HepG2 (cell line): ENCODE results near the gene NKD2. TPM values are rescaled to one million over a fixed set of nuclear protein-coding genes. Genes with fewer than 3 reads are reported as not detected.

Source experiments
- ATAC-seq: fragments of 200-7000 bp; cut with Tn5 transposase; 3 replicates; pipeline ENCODE4 v1.9.1; 2020; ENCODE audit warnings: mild to moderate bottlenecking, moderate library complexity
- BruUV-seq: library from RNA; stranded (reverse); fragments of 400-500 nt; replicated peaks from 2 replicates; lab custom pipeline; 2021; lab: Mats Ljungman, UMichigan
- CTCF ChIA-PET: fragments of 300-600 bp; formaldehyde crosslinking; extraction: SDS; loops from one replicate; lab custom pipeline; 2021; ENCODE audit warnings: low total read pairs, inconsistent platforms, low intra/inter-chr PET ratio; lab: Yijun Ruan, JAX
- POLR2A ChIA-PET: fragments of 350-600 bp; sonication (Branson Sonifier 250); formaldehyde crosslinking; loops from one replicate; lab custom pipeline; 2020; ENCODE audit warnings: antibody characterized with exemption, inconsistent platforms; lab: Yijun Ruan, JAX
- DNase-seq: peaks from one replicate; pipeline ENCODE4 v3.0.0-alpha.2; 2015; ENCODE audit warnings: low spot score
- FAIRE-seq: peaks from 3 replicates; lab custom pipeline; 2011; peaks lifted over from hg19 to GRCh38; lab: Jason Lieb, UNC
- H2AFZ ChIP-seq: one replicate; pipeline ENCODE4 v1.6.1; 2011; ENCODE audit warnings: low read length, inconsistent platforms
- H3K27ac ChIP-seq: fragments of 300-600 bp; 3 replicates; pipeline ENCODE4 v1.8.0; 2011; ENCODE audit warnings: mixed run types, mild to moderate bottlenecking, mixed read lengths, low read length, inconsistent platforms; ENCODE audit not compliant: insufficient read depth; ENCODE audit errors: extremely low read length
- H3K27me3 ChIP-seq, 2 experiments: fragments of 200-600 bp in 1 of 2; 2 replicates in 1 of 2; 3 replicates in 1 of 2; pipeline versions ENCODE4 v1.6.0 to v1.8.0; 2011; ENCODE audit warnings: low read length in 2 of 2, mild to moderate bottlenecking in 2 of 2, moderate library complexity in 2 of 2, inconsistent platforms in 1 of 2; ENCODE audit not compliant: insufficient read depth in 2 of 2, control insufficient read depth in 1 of 2
- H3K36me3 ChIP-seq, 2 experiments: fragments of 200-600 bp in 1 of 2; replicated peaks in 1 of 2; 2 replicates in 1 of 2; 3 replicates in 1 of 2; pipeline versions ENCODE4 v1.5.1 to v1.8.0; 2011; ENCODE audit warnings: low read length in 2 of 2, inconsistent platforms in 1 of 2; ENCODE audit not compliant: insufficient read depth in 2 of 2, control insufficient read depth in 1 of 2
- H3K4me1 ChIP-seq: 2 replicates; pipeline ENCODE4 v1.5.1; 2012; ENCODE audit warnings: low read length, inconsistent platforms; ENCODE audit not compliant: insufficient read depth
- H3K4me2 ChIP-seq: 2 replicates; pipeline ENCODE4 v1.6.0; 2011; ENCODE audit warnings: low read depth, low read length, inconsistent platforms
- H3K4me3 ChIP-seq, 3 experiments: fragments of 200-600 bp in 1 of 3; sonication (generic), shearing (Covaris generic) in 1 of 3; replicated peaks in 1 of 3; 2 replicates each; pipeline ENCODE4 v1.5.1; 2011 to 2016; ENCODE audit warnings: low read length in 3 of 3, inconsistent platforms in 2 of 3, low read depth in 2 of 3, mild to moderate bottlenecking in 2 of 3, control low read depth in 1 of 3, mixed read lengths in 1 of 3; ENCODE audit not compliant: insufficient read depth in 1 of 3
- H3K79me2 ChIP-seq: one replicate; pipeline ENCODE4 v1.6.1; 2011; ENCODE audit warnings: low read length, inconsistent platforms; ENCODE audit not compliant: insufficient read depth
- H3K9ac ChIP-seq: 2 replicates; pipeline ENCODE4 v1.6.0; 2011; ENCODE audit warnings: mild to moderate bottlenecking, low read depth, low read length, inconsistent platforms; ENCODE audit not compliant: insufficient read depth
- H3K9me3 ChIP-seq: 2 replicates; pipeline ENCODE4 v1.5.1; 2012; ENCODE audit warnings: mild to moderate bottlenecking, low read length
- H4K20me1 ChIP-seq: 2 replicates; pipeline ENCODE4 v1.6.0; 2011; ENCODE audit warnings: inconsistent platforms, mild to moderate bottlenecking, low read length, moderate library complexity; ENCODE audit not compliant: insufficient read depth
- CHD4 ChIP-seq: fragments of 200-600 bp; sonication (generic); IDR thresholded peaks from 2 replicates; pipeline ENCODE4 v1.7.0; 2017; ENCODE audit warnings: mild to moderate bottlenecking, low read length, borderline replicate concordance
- ELF1 ChIP-seq: sonication (generic); formaldehyde crosslinking; IDR thresholded peaks from 2 replicates; pipeline ENCODE4 v1.4.0; 2020; ENCODE audit warnings: missing genetic modification reagents
- KAT7 ChIP-seq: IDR thresholded peaks from 2 replicates; pipeline ENCODE4 v1.6.1; 2018; ENCODE audit warnings: borderline replicate concordance, missing compliant biosample characterization
- LCORL ChIP-seq, 2 experiments: fragments of 450-650 bp in 1 of 2; sonication (generic) in 1 of 2; formaldehyde crosslinking in 1 of 2; IDR thresholded peaks; 2 replicates each; pipeline versions ENCODE4 v1.5.0 to v1.6.1; 2017 to 2020; ENCODE audit warnings: antibody characterized with exemption in 1 of 2, missing genetic modification reagents in 1 of 2
- MED8 ChIP-seq: sonication (generic); formaldehyde crosslinking; IDR thresholded peaks from 2 replicates; pipeline ENCODE4 v1.8.1; 2023; ENCODE audit warnings: mild to moderate bottlenecking, missing genetic modification reagents; ENCODE audit not compliant: insufficient replicate concordance
- MEIS1 ChIP-seq: sonication (generic); formaldehyde crosslinking; IDR thresholded peaks from 2 replicates; pipeline ENCODE4 v1.9.0; 2021; ENCODE audit warnings: mild to moderate bottlenecking, missing genetic modification reagents, moderate library complexity, borderline replicate concordance
- RERE ChIP-seq: IDR thresholded peaks from 2 replicates; pipeline ENCODE4 v1.6.1; 2016; ENCODE audit warnings: low read depth, missing genetic modification reagents, missing compliant biosample characterization
- ZC3H4 ChIP-seq: sonication (generic); formaldehyde crosslinking; IDR thresholded peaks from 2 replicates; pipeline ENCODE4 v1.4.0; 2020; ENCODE audit warnings: missing genetic modification reagents, borderline replicate concordance
- ZNF629 ChIP-seq: sonication (generic); formaldehyde crosslinking; conservative IDR thresholded peaks from 2 replicates; pipeline ENCODE4 v1.5.0; 2020; ENCODE audit warnings: missing genetic modification reagents
- ZNF777 ChIP-seq: sonication (generic); formaldehyde crosslinking; IDR thresholded peaks from 2 replicates; pipeline ENCODE4 v1.4.0; 2020; ENCODE audit warnings: missing genetic modification reagents
- ZNF788 ChIP-seq: sonication (generic); formaldehyde crosslinking; IDR thresholded peaks from 2 replicates; pipeline ENCODE4 v1.5.0; 2020; ENCODE audit warnings: mild to moderate bottlenecking, missing genetic modification reagents, borderline replicate concordance
- WGBS: methylation state at CpG from one replicate; pipeline ENCODE4 v1.1.6; 2017; ENCODE audit warnings: low lambda C conversion rate; 5-methylcytosine and 5-hydroxymethylcytosine counted together
- in situ Hi-C: cut with HindIII; loops from 2 replicates; pipeline ENCODE4 v1.10.0; 2017; ENCODE audit warnings: low pct_unique_long_range_greater_than_20kb; ENCODE audit not compliant: extremely low pct_ligation_motif_present
- intact Hi-C: fragments of 100-400 bp; cut with micrococcal nuclease; formaldehyde crosslinking; loops from one replicate; pipeline ENCODE4 v1.10.0; 2022; ENCODE audit not compliant: unreplicated experiment
- polyA plus RNA-seq, 8 experiments: library from polyadenylated mRNA; depleted of rRNA in 3 of 8; stranded (reverse) in 7 of 8; unstranded in 1 of 8; fragments of >200 nt; fragmentation: Illumina TruSeq in 4 of 8; extraction: Trizol in 4 of 8; gene quantifications; 2 replicates each; pipeline versions ENCODE4 v1.2.1 to v1.2.3, GENCODE V29; 2011 to 2016; ENCODE audit warnings: low read depth in 4 of 8, missing spikeins in 1 of 8, mixed read lengths in 1 of 8; ENCODE audit not compliant: insufficient read depth in 1 of 8
- total RNA-seq, 5 experiments: library from RNA; depleted of rRNA; stranded (reverse); fragments of >200 nt; fragmentation: Illumina TruSeq; extraction: Trizol; gene quantifications; 2 replicates each; pipeline ENCODE4 v1.2.3, GENCODE V29; 2016; ENCODE audit warnings: low read depth in 1 of 5
- TF ChIP-seq, protein P1 (sequence below): sonication (generic); formaldehyde crosslinking; IDR thresholded peaks from 2 replicates; pipeline ENCODE4 v1.5.0; 2020; ENCODE audit warnings: mild to moderate bottlenecking, missing genetic modification reagents

The NKD2 gene
- total and polyA plus RNA-seq, 2 of the 13 experiments (the other 11 are each of a cell fraction or from before 2014, with no cell fraction given): 0.53 to 0.82 TPM

- in situ Hi-C loops (no loop called here), intact Hi-C loops (no loop called here)
- Histone ChIP-seq H3K27ac (no peak overlapping the region), H3K4me1 (peaks cover 20% of the 10 kb centered on the region), H3K9ac (no peak overlapping the region), H3K79me2 (no peaks in the 10 kb centered on the region), H3K9me3 (no peaks in the 10 kb centered on the region), H3K4me2 (no peak overlapping the region), H3K36me3 (no peaks in the 10 kb centered on the region), H4K20me1 (no peaks in the 10 kb centered on the region), H3K4me3 (no peak overlapping the region), H2AFZ (no peak overlapping the region), H3K27me3 (peaks cover 9 to 41% of the 10 kb centered on the region in 2 experiments; a peak in 4 of 5 replicates)
- 11% methylated on average over 16 of the region's 16 CpGs for WGBS
- TF ChIP-seq ZNF629 (no peak), CHD4 (no peak), RERE (CRISPR knock-in tag) (no peak), MED8 (CRISPR knock-in tag) (no peak), ZC3H4 (no peak), LCORL (IDR thresholded peaks at IDR 0.05) (no peak), LCORL (CRISPR knock-in tag; IDR thresholded peaks at IDR 0.05) (no peak), ZNF777 (no peak), MEIS1 (CRISPR knock-in tag) (no peak), KAT7 (CRISPR knock-in tag) (no peak), ZNF788 (CRISPR knock-in tag) (no peak), ELF1 (CRISPR knock-in tag) (no peak)
- TF ChIP-seq, protein P1, sequence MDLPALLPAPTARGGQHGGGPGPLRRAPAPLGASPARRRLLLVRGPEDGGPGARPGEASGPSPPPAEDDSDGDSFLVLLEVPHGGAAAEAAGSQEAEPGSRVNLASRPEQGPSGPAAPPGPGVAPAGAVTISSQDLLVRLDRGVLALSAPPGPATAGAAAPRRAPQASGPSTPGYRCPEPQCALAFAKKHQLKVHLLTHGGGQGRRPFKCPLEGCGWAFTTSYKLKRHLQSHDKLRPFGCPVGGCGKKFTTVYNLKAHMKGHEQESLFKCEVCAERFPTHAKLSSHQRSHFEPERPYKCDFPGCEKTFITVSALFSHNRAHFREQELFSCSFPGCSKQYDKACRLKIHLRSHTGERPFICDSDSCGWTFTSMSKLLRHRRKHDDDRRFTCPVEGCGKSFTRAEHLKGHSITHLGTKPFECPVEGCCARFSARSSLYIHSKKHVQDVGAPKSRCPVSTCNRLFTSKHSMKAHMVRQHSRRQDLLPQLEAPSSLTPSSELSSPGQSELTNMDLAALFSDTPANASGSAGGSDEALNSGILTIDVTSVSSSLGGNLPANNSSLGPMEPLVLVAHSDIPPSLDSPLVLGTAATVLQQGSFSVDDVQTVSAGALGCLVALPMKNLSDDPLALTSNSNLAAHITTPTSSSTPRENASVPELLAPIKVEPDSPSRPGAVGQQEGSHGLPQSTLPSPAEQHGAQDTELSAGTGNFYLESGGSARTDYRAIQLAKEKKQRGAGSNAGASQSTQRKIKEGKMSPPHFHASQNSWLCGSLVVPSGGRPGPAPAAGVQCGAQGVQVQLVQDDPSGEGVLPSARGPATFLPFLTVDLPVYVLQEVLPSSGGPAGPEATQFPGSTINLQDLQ (CRISPR knock-in tag): no peak
- CTCF ChIA-PET: no interaction called here
- FAIRE-seq (no peak), ATAC-seq (no peak), DNase-seq (no peak)
- no TSS peak for BruUV-seq
- POLR2A ChIA-PET: no interaction called here
Measured at GRCh38 chr5:978054-978453, 30.5 kb upstream of the NKD2 start.
